ENCODE measurements around the gene DPP10.

DPP10 gene

DNA sequence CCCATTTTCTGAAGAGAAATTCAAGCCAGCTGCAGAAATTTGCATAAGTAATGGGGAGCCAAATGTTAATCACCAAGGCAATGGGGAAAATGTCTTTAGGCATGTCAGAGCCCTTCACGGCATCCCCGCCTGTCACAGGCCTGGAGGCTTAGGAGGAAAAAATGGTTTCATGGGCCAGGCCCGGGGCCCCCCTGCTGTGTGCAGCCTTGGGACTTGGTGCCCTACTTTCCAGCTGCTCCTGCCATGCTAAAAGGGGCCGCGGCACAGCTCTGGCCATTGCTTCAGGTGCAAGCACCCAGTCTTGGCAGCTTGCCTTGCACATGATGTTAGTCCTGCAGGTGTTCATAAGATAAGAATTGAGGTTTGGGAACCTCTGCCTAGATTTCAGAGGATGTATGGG, 1235.7 kb downstream of the DPP10 start:
- no peak overlapping the region for H3K4me3 ChIP-seq (ENCODE audit: control insufficient read depth, low read depth, low read length)
- DNase-seq (ENCODE audit: low read depth) = no peak
- no peak for TF ChIP-seq CTCF (conservative IDR thresholded peaks at IDR 0.05; ENCODE audit: control insufficient read depth, insufficient read depth, low read depth, low read length)

DNA sequence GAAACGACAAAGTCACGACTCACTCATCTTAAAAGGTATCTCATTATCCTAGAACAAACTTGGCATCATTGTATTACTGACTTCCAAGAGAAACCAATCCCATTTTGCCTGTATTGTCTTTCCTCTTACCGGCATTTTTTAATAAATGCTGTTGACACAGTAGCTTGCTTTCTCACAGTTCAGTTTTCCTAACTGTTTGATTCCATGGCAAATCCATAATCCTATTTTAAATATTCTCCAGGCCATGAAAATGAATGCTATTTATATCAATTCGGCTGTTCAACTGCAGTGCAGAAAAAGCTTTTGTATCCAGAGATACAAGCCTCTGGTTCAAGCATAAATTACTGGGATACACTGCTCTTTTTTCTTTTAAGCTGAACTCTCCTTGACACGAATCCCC, 1241.9 kb downstream of the DPP10 start:
- no peak overlapping the region for H3K4me3 ChIP-seq (ENCODE audit: control insufficient read depth, low read depth, low read length)
- DNase-seq (ENCODE audit: low read depth) = no peak
- TF ChIP-seq CTCF (conservative IDR thresholded peaks at IDR 0.05; ENCODE audit: control insufficient read depth, insufficient read depth, low read depth, low read length) = no peak

DNA sequence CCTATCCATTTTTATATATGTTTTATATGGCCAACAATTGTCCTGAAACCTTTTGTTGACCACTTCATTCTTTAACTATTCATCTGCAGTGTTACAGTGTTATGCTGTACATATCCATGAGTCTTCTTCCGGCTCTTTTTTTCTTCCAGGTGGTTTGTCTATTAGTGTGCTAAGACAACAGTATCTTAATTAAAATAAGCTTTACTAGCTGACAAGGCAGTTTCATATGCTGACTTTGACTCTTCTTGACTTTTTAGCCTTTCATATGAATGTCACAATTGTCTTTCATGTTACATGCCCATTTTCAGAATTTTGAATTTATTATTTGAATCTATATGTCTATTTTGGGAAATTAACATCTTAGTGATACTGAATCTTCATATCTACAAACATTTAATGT, 1249.0 kb downstream of the DPP10 start:
- H3K4me3 ChIP-seq (ENCODE audit: control insufficient read depth, low read depth, low read length) = no peak overlapping the region
- DNase-seq (ENCODE audit: low read depth) = no peak
- TF ChIP-seq CTCF (conservative IDR thresholded peaks at IDR 0.05; ENCODE audit: control insufficient read depth, insufficient read depth, low read depth, low read length) = no peak

DNA sequence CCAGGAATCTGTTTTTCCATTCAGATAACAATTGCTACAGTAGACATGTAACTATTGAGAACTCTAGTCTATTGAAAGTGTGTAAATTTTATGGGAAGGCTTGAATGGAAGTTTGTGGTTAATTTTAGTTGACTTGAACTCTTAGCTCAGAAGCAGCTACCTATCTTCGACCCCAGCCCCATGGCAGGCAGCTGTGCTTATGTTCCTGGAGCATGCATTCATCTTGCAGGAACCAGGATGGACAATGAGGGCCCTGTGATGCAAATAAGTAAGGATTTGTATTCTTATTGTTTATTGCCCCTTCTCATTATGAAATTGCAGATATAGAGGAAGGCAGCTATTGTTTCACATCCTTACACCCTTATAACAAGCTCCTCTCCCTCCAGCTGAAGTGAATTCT, 1252.2 kb downstream of the DPP10 start:
- DNase-seq (ENCODE audit: low read depth) = no peak
- H3K4me3 ChIP-seq (ENCODE audit: control insufficient read depth, low read depth, low read length) = no peak overlapping the region
- TF ChIP-seq CTCF (conservative IDR thresholded peaks at IDR 0.05; ENCODE audit: control insufficient read depth, insufficient read depth, low read depth, low read length) = no peak

- H3K4me3 ChIP-seq (ENCODE audit: control insufficient read depth, low read depth, low read length) = no peak overlapping the region
- no peak for DNase-seq (ENCODE audit: low read depth)
- no peak for TF ChIP-seq CTCF (conservative IDR thresholded peaks at IDR 0.05; ENCODE audit: control insufficient read depth, insufficient read depth, low read depth, low read length)
These were observed 1290.8 kb downstream of the DPP10 start for GRCh38 chr2:115733190-115733775.

DNA sequence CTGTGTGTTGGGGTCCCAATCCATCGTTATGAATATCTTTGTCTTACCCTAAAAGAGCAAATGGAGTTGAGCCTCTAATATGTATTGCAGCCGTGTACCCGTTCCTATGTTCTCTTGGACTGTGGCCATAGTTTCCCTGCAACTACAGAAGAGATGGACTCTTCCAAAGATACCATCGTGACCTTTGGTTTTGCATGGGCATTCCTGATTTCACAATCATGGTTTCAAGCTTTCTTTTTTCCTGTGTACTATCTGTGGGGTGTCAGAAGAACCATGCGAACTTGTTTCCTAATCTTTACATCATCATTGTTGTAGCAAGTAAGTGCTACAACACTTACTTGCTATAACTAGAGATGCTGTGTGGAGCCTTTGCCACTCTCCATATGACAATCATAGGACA, 1295.7 kb downstream of the DPP10 start:
- H3K4me3 ChIP-seq (ENCODE audit: control insufficient read depth, low read depth, low read length) = no peak overlapping the region
- DNase-seq (ENCODE audit: low read depth) = no peak
- TF ChIP-seq CTCF (conservative IDR thresholded peaks at IDR 0.05; ENCODE audit: control insufficient read depth, insufficient read depth, low read depth, low read length) = no peak

DNA sequence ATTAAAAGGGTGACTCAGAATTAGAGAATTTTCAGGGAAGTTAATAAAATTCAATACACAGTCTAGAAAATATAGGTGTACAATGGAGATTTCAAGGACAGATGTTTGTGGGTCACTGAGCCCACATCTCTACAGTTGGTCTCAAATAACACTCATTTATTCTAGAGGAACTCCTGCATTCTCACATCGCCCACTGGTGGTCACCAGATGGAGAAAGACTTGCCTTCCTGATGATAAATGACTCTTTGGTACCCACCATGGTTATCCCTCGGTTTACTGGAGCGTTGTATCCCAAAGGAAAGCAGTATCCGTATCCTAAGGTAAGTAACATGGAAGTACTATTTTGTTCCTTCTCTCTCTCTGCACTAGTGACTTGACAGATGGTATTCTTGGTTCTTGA, 1297.1 kb downstream of the DPP10 start:
- DNase-seq (ENCODE audit: low read depth) = no peak
- H3K4me3 ChIP-seq (ENCODE audit: control insufficient read depth, low read depth, low read length) = no peak overlapping the region
- no peak for TF ChIP-seq CTCF (conservative IDR thresholded peaks at IDR 0.05; ENCODE audit: control insufficient read depth, insufficient read depth, low read depth, low read length)

All from fibroblast of mammary gland (primary cell).